ENCODE data around the gene GOLPH3L.
"Not testable (repeated sequence)": the region's sequence is repeated elsewhere in the genome, so short reads cannot be mapped to it uniquely, and the experiment has no call there.

Gene GOLPH3L

GRCh38 chr1:150662811-150663210 is 34.1 kb downstream of the GOLPH3L start:
- no peaks in the 10 kb centered on the region for H3K4me1 ChIP-seq (ENCODE audit: control insufficient read depth, insufficient read depth, low read length, poor library complexity, severe bottlenecking)
- peaks cover 13% of the 10 kb centered on the region for H3K36me3 ChIP-seq (ENCODE audit: control insufficient read depth, insufficient read depth, low read length)
- H3K4me3 ChIP-seq (ENCODE audit: insufficient read depth, low read depth, low read length, poor library complexity, severe bottlenecking): no peak overlapping the region
- no peaks in the 10 kb centered on the region for H3K27me3 ChIP-seq (replicated peaks; ENCODE audit: control insufficient read depth, insufficient read depth, low read length, poor library complexity, severe bottlenecking)
- no peak overlapping the region for H3K27ac ChIP-seq (ENCODE audit: insufficient read depth, low read length, poor library complexity, severe bottlenecking)
- no peak for DNase-seq
- no peaks in the 10 kb centered on the region for H3K9me3 ChIP-seq (ENCODE audit: control insufficient read depth, low read length)

GRCh38 chr1:150661156-150661555 is 35.8 kb downstream of the GOLPH3L start:
- no peak for DNase-seq
- H3K36me3 ChIP-seq (ENCODE audit: control insufficient read depth, insufficient read depth, low read length): peaks cover 13% of the 10 kb centered on the region
- no peaks in the 10 kb centered on the region for H3K4me1 ChIP-seq (ENCODE audit: control insufficient read depth, insufficient read depth, low read length, poor library complexity, severe bottlenecking)
- no peaks in the 10 kb centered on the region for H3K9me3 ChIP-seq (ENCODE audit: control insufficient read depth, low read length)
- no peak overlapping the region for H3K4me3 ChIP-seq (ENCODE audit: insufficient read depth, low read depth, low read length, poor library complexity, severe bottlenecking)
- no peak overlapping the region for H3K27ac ChIP-seq (ENCODE audit: insufficient read depth, low read length, poor library complexity, severe bottlenecking)
- H3K27me3 ChIP-seq (replicated peaks; ENCODE audit: control insufficient read depth, insufficient read depth, low read length, poor library complexity, severe bottlenecking): no peaks in the 10 kb centered on the region

- no peak overlapping the region for H3K4me3 ChIP-seq (ENCODE audit: insufficient read depth, low read depth, low read length, poor library complexity, severe bottlenecking)
Measured at GRCh38 chr1:150660584-150660983, 36.4 kb downstream of the GOLPH3L start.

DNA sequence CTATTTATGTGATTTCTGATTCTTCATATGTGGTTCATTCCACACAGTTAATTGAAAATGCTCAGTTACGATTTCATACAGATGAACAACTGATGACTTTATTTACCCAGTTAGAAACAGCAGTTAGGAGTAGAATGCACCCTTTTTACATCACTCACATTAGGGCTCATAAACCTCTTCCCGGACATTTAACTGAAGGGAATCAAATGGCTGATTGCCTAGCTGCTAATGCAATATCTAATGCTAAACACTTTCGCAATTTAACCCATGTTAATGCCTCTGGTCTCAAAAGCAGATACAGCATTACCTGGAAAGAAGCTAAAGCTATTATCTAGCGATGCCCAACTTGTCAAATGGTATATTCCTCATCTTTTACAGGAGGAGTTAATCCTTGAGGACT is 39.9 kb downstream of the GOLPH3L start:
- not testable (repeated sequence) for H3K4me1 ChIP-seq (ENCODE audit: control insufficient read depth, insufficient read depth, low read length, poor library complexity, severe bottlenecking); H3K27ac ChIP-seq (ENCODE audit: insufficient read depth, low read length, poor library complexity, severe bottlenecking); H3K27me3 ChIP-seq (replicated peaks; ENCODE audit: control insufficient read depth, insufficient read depth, low read length, poor library complexity, severe bottlenecking); H3K36me3 ChIP-seq (ENCODE audit: control insufficient read depth, insufficient read depth, low read length); H3K9me3 ChIP-seq (ENCODE audit: control insufficient read depth, low read length); H3K4me3 ChIP-seq (ENCODE audit: insufficient read depth, low read depth, low read length, poor library complexity, severe bottlenecking); DNase-seq

More at GRCh38 chr1:150660584-150660983, 36.4 kb downstream of the GOLPH3L start:
- H3K36me3 ChIP-seq (ENCODE audit: control insufficient read depth, insufficient read depth, low read length): peaks cover 13% of the 10 kb centered on the region
- no peaks in the 10 kb centered on the region for H3K4me1 ChIP-seq (ENCODE audit: control insufficient read depth, insufficient read depth, low read length, poor library complexity, severe bottlenecking)
- H3K27ac ChIP-seq (ENCODE audit: insufficient read depth, low read length, poor library complexity, severe bottlenecking): no peak overlapping the region
- H3K9me3 ChIP-seq (ENCODE audit: control insufficient read depth, low read length): no peaks in the 10 kb centered on the region
- DNase-seq: no peak
- H3K27me3 ChIP-seq (replicated peaks; ENCODE audit: control insufficient read depth, insufficient read depth, low read length, poor library complexity, severe bottlenecking): no peaks in the 10 kb centered on the region

- H3K27me3 ChIP-seq (replicated peaks; ENCODE audit: control insufficient read depth, insufficient read depth, low read length, poor library complexity, severe bottlenecking); H3K36me3 ChIP-seq (ENCODE audit: control insufficient read depth, insufficient read depth, low read length); DNase-seq; H3K9me3 ChIP-seq (ENCODE audit: control insufficient read depth, low read length); H3K4me1 ChIP-seq (ENCODE audit: control insufficient read depth, insufficient read depth, low read length, poor library complexity, severe bottlenecking); H3K4me3 ChIP-seq (ENCODE audit: insufficient read depth, low read depth, low read length, poor library complexity, severe bottlenecking); H3K27ac ChIP-seq (ENCODE audit: insufficient read depth, low read length, poor library complexity, severe bottlenecking): not testable (repeated sequence)
Measured at GRCh38 chr1:150654635-150655034, 42.3 kb downstream of the GOLPH3L start.

DNA sequence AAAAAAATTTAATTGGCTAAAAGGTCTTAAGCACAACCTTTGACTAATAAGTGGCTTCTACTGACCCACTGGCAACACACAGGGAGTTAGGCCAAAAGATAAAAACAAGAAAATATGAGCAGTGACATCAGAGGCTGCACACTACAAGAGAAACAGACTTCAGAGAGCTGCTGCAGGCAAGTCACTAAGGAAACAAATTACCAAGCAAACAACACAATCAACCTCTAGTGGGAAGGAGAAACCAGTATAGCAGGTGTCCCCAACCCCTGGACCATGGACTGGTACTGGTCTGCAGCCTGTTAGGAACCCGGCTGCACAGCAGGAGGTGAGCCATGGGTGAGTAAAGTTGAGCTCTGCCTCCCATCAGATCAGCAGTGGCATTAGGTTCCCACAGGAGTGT is 46.8 kb downstream of the GOLPH3L start:
- H3K4me3 ChIP-seq (ENCODE audit: insufficient read depth, low read depth, low read length, poor library complexity, severe bottlenecking): no peak overlapping the region
- no peaks in the 10 kb centered on the region for H3K4me1 ChIP-seq (ENCODE audit: control insufficient read depth, insufficient read depth, low read length, poor library complexity, severe bottlenecking)
- no peak overlapping the region for H3K27ac ChIP-seq (ENCODE audit: insufficient read depth, low read length, poor library complexity, severe bottlenecking)
- H3K36me3 ChIP-seq (ENCODE audit: control insufficient read depth, insufficient read depth, low read length): peaks cover 25% of the 10 kb centered on the region
- no peaks in the 10 kb centered on the region for H3K27me3 ChIP-seq (replicated peaks; ENCODE audit: control insufficient read depth, insufficient read depth, low read length, poor library complexity, severe bottlenecking)
- H3K9me3 ChIP-seq (ENCODE audit: control insufficient read depth, low read length): no peaks in the 10 kb centered on the region
- no peak for DNase-seq

DNA sequence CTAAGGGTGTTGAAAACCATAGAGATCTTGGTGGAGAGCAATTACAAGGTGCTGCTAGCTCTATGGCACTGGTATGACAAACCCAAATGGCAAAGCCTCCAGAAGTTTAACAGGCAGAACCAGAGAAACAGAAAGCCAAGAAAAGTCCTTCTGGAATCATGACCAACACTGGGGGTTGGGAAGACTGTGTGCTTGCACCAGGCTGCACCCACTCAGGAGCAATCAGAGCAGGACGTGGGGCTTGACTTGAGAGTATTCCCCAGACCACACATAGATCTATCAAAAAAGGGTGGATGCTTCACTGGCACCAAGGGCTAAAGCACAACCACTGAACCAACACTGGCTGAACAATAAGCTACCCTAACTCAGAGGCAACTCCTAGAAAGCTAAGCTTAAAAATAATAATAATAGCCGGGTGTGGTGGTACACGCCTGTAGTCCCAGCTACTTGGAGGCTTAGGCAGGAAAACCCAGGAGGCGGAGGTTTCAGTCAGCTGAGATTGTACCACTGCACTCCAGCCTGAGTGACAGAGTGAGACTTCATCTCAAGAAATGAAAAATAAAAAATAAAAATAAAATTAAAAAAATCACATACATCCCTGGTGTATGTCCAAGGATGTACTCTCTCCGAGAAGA is 47.4 kb downstream of the GOLPH3L start:
- Histone ChIP-seq H3K4me1 (ENCODE audit: control insufficient read depth, insufficient read depth, low read length, poor library complexity, severe bottlenecking) (no peaks in the 10 kb centered on the region), H3K27me3 (replicated peaks; ENCODE audit: control insufficient read depth, insufficient read depth, low read length, poor library complexity, severe bottlenecking) (no peaks in the 10 kb centered on the region), H3K4me3 (ENCODE audit: insufficient read depth, low read depth, low read length, poor library complexity, severe bottlenecking) (no peak overlapping the region), H3K36me3 (ENCODE audit: control insufficient read depth, insufficient read depth, low read length) (peaks cover 25% of the 10 kb centered on the region), H3K9me3 (ENCODE audit: control insufficient read depth, low read length) (no peaks in the 10 kb centered on the region), H3K27ac (ENCODE audit: insufficient read depth, low read length, poor library complexity, severe bottlenecking) (no peak overlapping the region)
- no peak for DNase-seq

GRCh38 chr1:150642296-150642695 is 54.7 kb downstream of the GOLPH3L start:
- Histone ChIP-seq H3K9me3 (ENCODE audit: control insufficient read depth, low read length) (no peaks in the 10 kb centered on the region), H3K4me3 (ENCODE audit: insufficient read depth, low read depth, low read length, poor library complexity, severe bottlenecking) (no peak overlapping the region), H3K27ac (ENCODE audit: insufficient read depth, low read length, poor library complexity, severe bottlenecking) (no peak overlapping the region), H3K4me1 (ENCODE audit: control insufficient read depth, insufficient read depth, low read length, poor library complexity, severe bottlenecking) (no peaks in the 10 kb centered on the region), H3K36me3 (ENCODE audit: control insufficient read depth, insufficient read depth, low read length) (peaks cover 11% of the 10 kb centered on the region), H3K27me3 (replicated peaks; ENCODE audit: control insufficient read depth, insufficient read depth, low read length, poor library complexity, severe bottlenecking) (no peaks in the 10 kb centered on the region)
- no peak for DNase-seq

GRCh38 chr1:150641126-150641815 is 55.7 kb downstream of the GOLPH3L start:
- DNase-seq; H3K27me3 ChIP-seq (replicated peaks; ENCODE audit: control insufficient read depth, insufficient read depth, low read length, poor library complexity, severe bottlenecking); H3K4me3 ChIP-seq (ENCODE audit: insufficient read depth, low read depth, low read length, poor library complexity, severe bottlenecking); H3K27ac ChIP-seq (ENCODE audit: insufficient read depth, low read length, poor library complexity, severe bottlenecking); H3K4me1 ChIP-seq (ENCODE audit: control insufficient read depth, insufficient read depth, low read length, poor library complexity, severe bottlenecking); H3K36me3 ChIP-seq (ENCODE audit: control insufficient read depth, insufficient read depth, low read length); H3K9me3 ChIP-seq (ENCODE audit: control insufficient read depth, low read length): not testable (repeated sequence)

DNA sequence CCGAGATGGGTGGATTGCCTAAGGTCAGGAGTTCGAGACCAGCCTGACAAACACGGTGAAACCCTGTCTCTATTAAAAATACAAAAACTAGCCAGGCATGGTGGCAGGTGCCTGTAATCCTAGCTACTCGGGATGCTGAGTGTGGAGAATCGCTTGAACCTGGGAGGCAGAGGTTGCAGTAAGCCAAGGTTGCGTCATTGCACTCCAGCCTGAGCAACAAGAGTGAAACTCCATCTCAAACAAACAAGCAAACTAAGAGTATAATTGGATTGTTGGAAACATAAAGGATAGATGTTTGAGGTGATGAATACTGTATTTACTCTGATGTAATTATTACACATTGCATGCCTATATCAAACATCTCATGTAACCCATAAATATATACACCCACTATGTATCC is 58.5 kb downstream of the GOLPH3L start:
- H3K4me3 ChIP-seq (ENCODE audit: insufficient read depth, low read depth, low read length, poor library complexity, severe bottlenecking); DNase-seq; H3K27ac ChIP-seq (ENCODE audit: insufficient read depth, low read length, poor library complexity, severe bottlenecking); H3K27me3 ChIP-seq (replicated peaks; ENCODE audit: control insufficient read depth, insufficient read depth, low read length, poor library complexity, severe bottlenecking); H3K9me3 ChIP-seq (ENCODE audit: control insufficient read depth, low read length); H3K4me1 ChIP-seq (ENCODE audit: control insufficient read depth, insufficient read depth, low read length, poor library complexity, severe bottlenecking); H3K36me3 ChIP-seq (ENCODE audit: control insufficient read depth, insufficient read depth, low read length): not testable (repeated sequence)
